GM19351 (cell line): ENCODE results near the gene PNPLA1.

Experiments
- ATAC-seq: cut with Tn5 transposase; IDR thresholded peaks from one replicate; pipeline ENCODE4 v1.9.1; 2021; ENCODE audit warnings: mild to moderate bottlenecking, moderate library complexity; ENCODE audit not compliant: unreplicated experiment

Gene PNPLA1

GRCh38 chr6:36314221-36315014, 44.6 kb downstream of the PNPLA1 start:
- ATAC-seq: no peak

GRCh38 chr6:36315921-36316320, 46.1 kb downstream of the PNPLA1 start:
- no peak for ATAC-seq

- ATAC-seq: no peak
Observed at GRCh38 chr6:36317623-36318022, 47.8 kb downstream of the PNPLA1 start.

GRCh38 chr6:36318690-36319435, 49.0 kb downstream of the PNPLA1 start:
- no peak for ATAC-seq

GRCh38 chr6:36319436-36319762, 49.5 kb downstream of the PNPLA1 start:
- no peak for ATAC-seq

- ATAC-seq: no peak
Observed at GRCh38 chr6:36319821-36320220, 50.0 kb downstream of the PNPLA1 start.

- no peak for ATAC-seq
Observed at GRCh38 chr6:36320475-36320874, 50.6 kb downstream of the PNPLA1 start.

GRCh38 chr6:36322591-36322990, 52.7 kb downstream of the PNPLA1 start:
- ATAC-seq: no peak

GRCh38 chr6:36323062-36323461, 53.2 kb downstream of the PNPLA1 start:
- no peak for ATAC-seq

GRCh38 chr6:36324191-36324590, 54.3 kb downstream of the PNPLA1 start:
- no peak for ATAC-seq

GRCh38 chr6:36324715-36325114, 54.9 kb downstream of the PNPLA1 start:
- no peak for ATAC-seq

GRCh38 chr6:36326356-36326995, 56.6 kb downstream of the PNPLA1 start:
- no peak for ATAC-seq

- no peak for ATAC-seq
Observed at GRCh38 chr6:36327226-36327918, 57.5 kb downstream of the PNPLA1 start.

GRCh38 chr6:36327919-36328236, 58.0 kb downstream of the PNPLA1 start:
- no peak for ATAC-seq

- ATAC-seq: no peak
Observed at GRCh38 chr6:36328600-36328999, 58.7 kb downstream of the PNPLA1 start.

GRCh38 chr6:36329798-36330291, 60.0 kb downstream of the PNPLA1 start:
- no peak for ATAC-seq

GRCh38 chr6:36330366-36330765, 60.5 kb downstream of the PNPLA1 start:
- no peak for ATAC-seq

- ATAC-seq: no peak
Observed at GRCh38 chr6:36331381-36331780, 61.5 kb downstream of the PNPLA1 start.

GRCh38 chr6:36333171-36333895, 63.5 kb downstream of the PNPLA1 start:
- no peak for ATAC-seq

GRCh38 chr6:36333931-36334725, 64.3 kb downstream of the PNPLA1 start:
- no peak for ATAC-seq
